Measurements from ENCODE around the gene SP5. TPM values are rescaled to one million over a fixed set of nuclear protein-coding genes. Genes with fewer than 3 reads are reported as not detected.
"Not testable (repeated sequence)": the region's sequence is repeated elsewhere in the genome, so short reads cannot be mapped to it uniquely, and the experiment has no call there.

SP5 gene
- total RNA-seq, 2 experiments from 2014 or later = not detected

DNA sequence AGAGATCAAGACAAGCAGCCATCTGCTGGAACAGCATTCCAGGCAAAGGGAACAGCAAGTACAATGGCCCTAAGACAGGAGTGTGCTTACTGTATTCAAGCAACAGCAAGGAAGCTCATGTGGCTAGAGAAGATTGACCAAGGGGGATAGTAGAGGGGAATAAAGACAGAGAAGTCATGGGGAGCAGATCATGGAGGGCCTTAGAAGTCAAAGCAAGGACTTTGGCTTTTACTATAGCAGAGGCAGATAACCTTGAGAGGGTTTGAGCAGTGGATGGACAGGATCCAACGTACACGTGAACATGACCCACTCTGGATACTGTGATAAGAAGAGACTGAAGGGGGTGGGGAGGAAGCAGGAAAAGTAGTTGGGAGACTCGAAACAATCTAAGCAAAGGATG, 26.9 kb downstream of the SP5 start:
- Mint-ChIP-seq H3K9me3 (no peaks in the 10 kb centered on the region), H3K4me3 (no peak overlapping the region), H3K4me1 (no peaks in the 10 kb centered on the region), H3K27me3 (peaks cover 22% of the 10 kb centered on the region), H3K27ac (no peak overlapping the region), H3K36me3 (no peaks in the 10 kb centered on the region)
- no peak for DNase-seq

- no peak overlapping the region for H3K4me3 Mint-ChIP-seq
- no peaks in the 10 kb centered on the region for H3K36me3 Mint-ChIP-seq
- peaks cover 22% of the 10 kb centered on the region for H3K27me3 Mint-ChIP-seq
- no peaks in the 10 kb centered on the region for H3K4me1 Mint-ChIP-seq
- no peaks in the 10 kb centered on the region for H3K9me3 Mint-ChIP-seq
- H3K27ac Mint-ChIP-seq = no peak overlapping the region
- no peak for DNase-seq
Observed at GRCh38 chr2:170742896-170743529, 27.9 kb downstream of the SP5 start.

DNA sequence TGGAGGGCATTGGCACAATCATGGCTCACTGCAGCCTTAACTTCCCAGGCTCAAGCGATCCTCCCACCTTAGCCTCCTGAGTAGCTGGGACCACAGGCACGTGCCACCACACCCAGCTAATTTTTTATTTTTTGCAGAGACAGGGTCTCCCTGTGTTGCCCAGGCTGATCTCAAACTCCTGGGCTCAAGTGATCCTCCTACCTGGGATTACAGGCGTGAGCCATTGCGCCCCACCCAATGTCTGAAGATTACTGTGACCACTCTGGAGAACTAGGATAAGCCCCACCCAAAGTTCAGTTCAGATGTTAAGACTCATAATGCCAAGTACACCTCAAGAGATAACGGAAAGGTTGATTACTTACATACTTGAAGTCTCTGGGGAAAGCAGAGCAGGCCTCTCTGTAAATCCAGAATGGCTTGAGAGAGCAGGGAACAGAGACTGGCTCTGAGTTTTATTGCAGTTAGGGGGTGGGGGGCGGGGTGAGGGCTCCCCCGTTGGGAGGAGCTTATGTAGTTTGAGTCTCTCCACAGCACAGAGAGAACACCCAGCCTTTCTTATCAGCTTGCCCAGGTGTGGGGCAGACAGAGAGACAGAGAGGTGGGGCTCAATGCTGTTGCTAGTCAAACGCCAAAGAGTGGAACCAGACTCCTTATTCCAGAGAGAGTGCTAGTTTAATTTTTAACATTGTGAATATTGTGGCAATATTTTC, 28.5 kb downstream of the SP5 start:
- no peak for DNase-seq
- H3K4me1 Mint-ChIP-seq = no peaks in the 10 kb centered on the region
- H3K36me3 Mint-ChIP-seq = no peaks in the 10 kb centered on the region
- peaks cover 25% of the 10 kb centered on the region for H3K27me3 Mint-ChIP-seq
- no peak overlapping the region for H3K4me3 Mint-ChIP-seq
- H3K27ac Mint-ChIP-seq = no peak overlapping the region
- no peaks in the 10 kb centered on the region for H3K9me3 Mint-ChIP-seq

- Mint-ChIP-seq H3K27me3 (peaks cover 28% of the 10 kb centered on the region), H3K27ac (no peak overlapping the region)
- DNase-seq = no peak
Observed at GRCh38 chr2:170744248-170745002, 29.3 kb downstream of the SP5 start.

GRCh38 chr2:170745305-170745704, 30.2 kb downstream of the SP5 start:
- H3K4me3 Mint-ChIP-seq = no peak overlapping the region
- no peaks in the 10 kb centered on the region for H3K4me1 Mint-ChIP-seq
- no peak for DNase-seq
- H3K27ac Mint-ChIP-seq = no peak overlapping the region
- H3K27me3 Mint-ChIP-seq = peaks cover 30% of the 10 kb centered on the region
- H3K9me3 Mint-ChIP-seq = no peaks in the 10 kb centered on the region
- H3K36me3 Mint-ChIP-seq = no peaks in the 10 kb centered on the region

More at GRCh38 chr2:170744248-170745002, 29.3 kb downstream of the SP5 start:
- Mint-ChIP-seq H3K4me1 (no peaks in the 10 kb centered on the region), H3K9me3 (no peaks in the 10 kb centered on the region), H3K36me3 (no peaks in the 10 kb centered on the region), H3K4me3 (no peak overlapping the region)

DNA sequence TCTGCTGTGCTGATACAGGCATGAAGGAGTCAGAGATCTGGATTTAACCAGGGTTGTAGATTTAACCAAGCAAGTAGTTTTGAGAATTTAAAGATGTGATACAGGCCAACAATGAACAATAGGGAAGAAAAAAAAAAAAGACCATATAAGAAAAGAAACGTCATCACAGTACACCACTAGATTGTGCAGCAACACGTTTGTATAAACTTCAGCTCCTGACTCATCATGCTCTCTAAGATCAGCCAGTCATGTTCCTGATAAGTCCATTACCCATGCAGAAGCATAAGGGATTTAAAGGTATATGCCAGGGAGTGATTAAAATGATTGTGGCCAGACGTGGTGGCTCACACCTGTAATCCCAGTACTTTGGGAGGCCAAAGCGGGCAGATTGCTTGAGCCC, 32.8 kb downstream of the SP5 start:
- Mint-ChIP-seq H3K27me3 (peaks cover 36% of the 10 kb centered on the region), H3K4me3 (no peak overlapping the region)

DNA sequence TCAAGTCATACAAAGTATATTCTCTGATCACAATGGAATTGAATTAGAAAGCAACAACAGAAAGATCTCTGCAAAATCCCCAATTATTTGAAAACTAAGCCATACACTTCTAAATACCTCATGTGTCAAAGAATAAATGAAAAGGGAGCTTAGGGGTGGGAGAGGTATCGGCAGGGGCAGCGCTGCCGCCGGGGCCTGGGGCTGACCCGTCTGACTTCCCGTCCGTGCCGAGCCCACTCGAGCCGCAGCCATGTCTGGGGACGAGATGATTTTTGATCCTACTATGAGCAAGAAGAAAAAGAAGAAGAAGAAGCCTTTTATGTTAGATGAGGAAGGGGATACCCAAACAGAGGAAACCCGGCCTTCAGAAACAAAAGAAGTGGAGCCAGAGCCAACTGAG, 36.4 kb downstream of the SP5 start:
- H3K36me3 Mint-ChIP-seq, H3K4me3 Mint-ChIP-seq, H3K4me1 Mint-ChIP-seq, H3K27ac Mint-ChIP-seq, H3K9me3 Mint-ChIP-seq, DNase-seq: not testable (repeated sequence)
- H3K27me3 Mint-ChIP-seq = peaks cover 22% of the 10 kb centered on the region

More for the DNA sequence above, 32.8 kb downstream of the SP5 start:
- Mint-ChIP-seq H3K9me3 (no peaks in the 10 kb centered on the region), H3K36me3 (no peaks in the 10 kb centered on the region), H3K4me1 (no peaks in the 10 kb centered on the region), H3K27ac (no peak overlapping the region)
- no peak for DNase-seq

DNA sequence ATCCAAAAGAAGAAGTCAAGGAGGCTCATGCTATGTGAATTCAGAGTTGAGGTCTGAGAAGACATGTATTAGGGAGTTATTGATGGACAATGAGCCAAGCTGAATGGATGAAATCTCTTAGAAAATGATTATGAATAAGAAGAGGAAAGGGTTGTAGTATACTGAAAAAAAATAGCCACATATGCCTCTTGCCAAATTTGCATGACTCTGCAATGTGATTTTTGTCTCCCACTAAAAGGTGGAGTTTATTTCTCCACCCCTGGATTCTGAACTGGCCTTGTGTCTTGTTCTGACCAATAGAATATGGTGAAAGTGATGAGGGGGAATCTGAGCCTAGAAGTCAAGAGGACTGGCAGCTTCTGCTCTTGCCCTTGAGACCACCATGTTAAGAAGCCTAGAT, 46.4 kb downstream of the SP5 start:
- no peaks in the 10 kb centered on the region for H3K36me3 Mint-ChIP-seq
- no peak overlapping the region for H3K4me3 Mint-ChIP-seq
- no peak for DNase-seq
- no peaks in the 10 kb centered on the region for H3K27me3 Mint-ChIP-seq
- H3K9me3 Mint-ChIP-seq = no peaks in the 10 kb centered on the region
- no peak overlapping the region for H3K27ac Mint-ChIP-seq
- H3K4me1 Mint-ChIP-seq = peaks cover 4% of the 10 kb centered on the region

GRCh38 chr2:170762760-170763159, 47.6 kb downstream of the SP5 start:
- Mint-ChIP-seq H3K27ac (no peak overlapping the region), H3K27me3 (no peaks in the 10 kb centered on the region), H3K36me3 (no peaks in the 10 kb centered on the region), H3K4me1 (peaks cover 6% of the 10 kb centered on the region), H3K9me3 (no peaks in the 10 kb centered on the region), H3K4me3 (no peak overlapping the region)
- no peak for DNase-seq

DNA sequence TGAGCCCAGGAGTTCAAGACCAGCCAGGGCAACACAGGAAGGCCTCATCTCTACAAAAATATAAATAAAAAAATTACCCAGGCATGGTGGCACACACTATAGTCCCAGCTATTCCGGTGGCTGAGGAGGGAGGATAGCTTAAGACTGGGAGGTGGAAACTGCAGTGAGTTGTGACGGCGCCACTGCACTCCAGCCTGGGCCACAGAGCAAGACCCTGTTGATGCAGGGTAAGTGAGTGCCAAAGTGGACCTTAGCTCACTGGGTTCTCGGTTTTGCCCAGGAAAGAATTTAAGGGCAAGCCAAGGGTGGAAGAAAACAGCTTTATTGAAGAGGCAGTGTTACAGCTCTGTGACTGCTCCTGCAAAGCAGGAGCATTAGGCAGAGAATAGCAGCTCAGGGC, 48.1 kb downstream of the SP5 start:
- no peaks in the 10 kb centered on the region for H3K9me3 Mint-ChIP-seq
- H3K27me3 Mint-ChIP-seq = no peaks in the 10 kb centered on the region
- peaks cover 6% of the 10 kb centered on the region for H3K4me1 Mint-ChIP-seq
- DNase-seq = no peak
- no peak overlapping the region for H3K4me3 Mint-ChIP-seq
- H3K36me3 Mint-ChIP-seq = no peaks in the 10 kb centered on the region
- H3K27ac Mint-ChIP-seq = no peak overlapping the region

- Mint-ChIP-seq H3K4me3 (no peak overlapping the region), H3K36me3 (no peaks in the 10 kb centered on the region), H3K4me1 (peaks cover 7% of the 10 kb centered on the region), H3K9me3 (no peaks in the 10 kb centered on the region), H3K27ac (no peak overlapping the region), H3K27me3 (no peaks in the 10 kb centered on the region)
- DNase-seq = no peak
Observed at GRCh38 chr2:170764880-170765261, 49.7 kb downstream of the SP5 start.

- Mint-ChIP-seq H3K36me3 (no peaks in the 10 kb centered on the region), H3K4me1 (peaks cover 14% of the 10 kb centered on the region), H3K27me3 (peaks cover 6% of the 10 kb centered on the region), H3K4me3 (no peak overlapping the region), H3K9me3 (no peaks in the 10 kb centered on the region), H3K27ac (no peak overlapping the region)
- no peak for DNase-seq
Observed at GRCh38 chr2:170766693-170767092, 51.6 kb downstream of the SP5 start.

Other genes with a start within 250 kb of the SP5 start
- gene ERICH2, start 55.0 kb downstream of the SP5 start, total RNA-seq = under 1 TPM in 1 of 2 experiments, not detected in 1; 0.40 TPM
- 1 to 10 TPM in 1 of 2 experiments, under 1 TPM in 1; 0.74 to 1.0 TPM for gene GAD1, start 101.5 kb downstream of the SP5 start, total RNA-seq
- 10 to 100 TPM; 84.5 to 95.0 TPM for gene GORASP2, start 213.9 kb downstream of the SP5 start, total RNA-seq

Measured in activated naive CD8-positive, alpha-beta T cell treated with anti-CD3 and anti-CD28 coated beads for 36 hours (primary cell).